Type B pancreatic cell (in vitro differentiated cells): ENCODE results near the gene WDR93. TPM values are rescaled to one million over a fixed set of nuclear protein-coding genes. Genes with fewer than 3 reads are reported as not detected.

Experiments
- DNase-seq: peaks from one replicate; pipeline ENCODE4 v3.0.0; 2021; ENCODE audit warnings: mixed read lengths; ENCODE audit not compliant: unreplicated experiment; ENCODE audit errors: extremely low spot score
- H3K27ac Mint-ChIP-seq: 2 replicates; pipeline ENCODE4 v1.8.0; 2021; ENCODE audit warnings: mild to moderate bottlenecking, mixed read lengths
- H3K27me3 Mint-ChIP-seq: 2 replicates; pipeline ENCODE4 v1.8.0; 2021; ENCODE audit warnings: mixed read lengths
- H3K36me3 Mint-ChIP-seq: 2 replicates; pipeline ENCODE4 v1.8.0; 2021; ENCODE audit warnings: mixed read lengths
- H3K4me1 Mint-ChIP-seq: one replicate; pipeline ENCODE4 v1.8.0; 2021; ENCODE audit warnings: mixed read lengths; ENCODE audit not compliant: unreplicated experiment
- H3K4me3 Mint-ChIP-seq: 2 replicates; pipeline ENCODE4 v1.8.0; 2021; ENCODE audit warnings: mild to moderate bottlenecking, mixed read lengths
- H3K9me3 Mint-ChIP-seq: 2 replicates; pipeline ENCODE4 v1.8.0; 2021; ENCODE audit warnings: mixed read lengths
- CTCF ChIP-seq: fragments of 200-600 bp; sonication (generic); conservative IDR thresholded peaks from 2 replicates; pipeline ENCODE4 v1.5.0; 2021; ENCODE audit warnings: antibody characterized with exemption, mild to moderate bottlenecking
- total RNA-seq: library from RNA; stranded (reverse); gene quantifications from 2 replicates; pipeline ENCODE4 v1.2.1, GENCODE V29; 2021; ENCODE audit warnings: low replicate concordance

The WDR93 gene
- total RNA-seq, 1 donor from 2014 or later = 1.5 TPM

- peaks cover 16% of the 10 kb centered on the region for H3K27me3 Mint-ChIP-seq
- TF ChIP-seq CTCF = no peak
- peaks cover 4% of the 10 kb centered on the region for H3K4me1 Mint-ChIP-seq
- H3K9me3 Mint-ChIP-seq = peaks cover 4% of the 10 kb centered on the region
- no peaks in the 10 kb centered on the region for H3K36me3 Mint-ChIP-seq
- DNase-seq = no peak
- peak overlapping the region; percentile 80 for H3K4me3 Mint-ChIP-seq
- no peak overlapping the region for H3K27ac Mint-ChIP-seq
These were observed 25.9 kb upstream of the WDR93 start for GRCh38 chr15:89664441-89665350.

- no peaks in the 10 kb centered on the region for H3K36me3 Mint-ChIP-seq
- H3K4me1 Mint-ChIP-seq = peaks cover 4% of the 10 kb centered on the region
- TF ChIP-seq CTCF = no peak
- peaks cover 10% of the 10 kb centered on the region for H3K27me3 Mint-ChIP-seq
- DNase-seq = no peak
- H3K9me3 Mint-ChIP-seq = peaks cover 2% of the 10 kb centered on the region
- peak overlapping the region; percentile 14 for H3K4me3 Mint-ChIP-seq
- no peak overlapping the region for H3K27ac Mint-ChIP-seq
These were observed 25.0 kb upstream of the WDR93 start for GRCh38 chr15:89665449-89666181.

- H3K4me1 Mint-ChIP-seq = peaks cover 4% of the 10 kb centered on the region
- peak overlapping the region; percentile 14 for H3K4me3 Mint-ChIP-seq
- H3K27me3 Mint-ChIP-seq = peaks cover 10% of the 10 kb centered on the region
- H3K27ac Mint-ChIP-seq = no peak overlapping the region
- no peaks in the 10 kb centered on the region for H3K36me3 Mint-ChIP-seq
- no peak for TF ChIP-seq CTCF
- DNase-seq = no peak
- no peaks in the 10 kb centered on the region for H3K9me3 Mint-ChIP-seq
These were observed 24.3 kb upstream of the WDR93 start for GRCh38 chr15:89666184-89666857.

GRCh38 chr15:89666858-89667705, 23.5 kb upstream of the WDR93 start:
- Mint-ChIP-seq H3K36me3 (no peaks in the 10 kb centered on the region), H3K27ac (no peak overlapping the region), H3K27me3 (peaks cover 10% of the 10 kb centered on the region), H3K4me3 (no peak overlapping the region), H3K4me1 (peaks cover 4% of the 10 kb centered on the region), H3K9me3 (no peaks in the 10 kb centered on the region)
- no peak for TF ChIP-seq CTCF
- no peak for DNase-seq

- Mint-ChIP-seq H3K27ac (no peak overlapping the region), H3K4me1 (peaks cover 4% of the 10 kb centered on the region), H3K27me3 (peaks cover 10% of the 10 kb centered on the region), H3K4me3 (no peak overlapping the region), H3K9me3 (no peaks in the 10 kb centered on the region), H3K36me3 (no peaks in the 10 kb centered on the region)
- DNase-seq = no peak
- no peak for TF ChIP-seq CTCF
These were observed 23.0 kb upstream of the WDR93 start for GRCh38 chr15:89667706-89667960.
